HCT116 (cell line): ENCODE results near the gene PDE4C.

Experiments
- CEBPB ChIP-seq: IDR thresholded peaks from 2 replicates; pipeline ENCODE4 v1.6.1; 2012; ENCODE audit warnings: low read depth
- EZH2 ChIP-seq: fragments of 200-600 bp; sonication (generic); IDR thresholded peaks from 2 replicates; pipeline ENCODE4 v1.6.1; 2017; ENCODE audit warnings: antibody characterized with exemption, mixed run types
- EZH2phosphoT487 ChIP-seq: fragments of 200-600 bp; IDR thresholded peaks from 2 replicates; pipeline ENCODE4 v1.6.1; 2018; ENCODE audit warnings: antibody characterized with exemption, borderline replicate concordance
- POLR2A ChIP-seq: IDR thresholded peaks from 2 replicates; pipeline ENCODE4 v1.7.0; 2011; ENCODE audit warnings: borderline replicate concordance; ENCODE audit not compliant: insufficient read depth, insufficient read length; ENCODE audit errors: extremely low read depth
- POLR2AphosphoS5 ChIP-seq: IDR thresholded peaks from 2 replicates; pipeline ENCODE4 v1.6.1; 2011; ENCODE audit warnings: mild to moderate bottlenecking, low read depth, low read length, moderate library complexity
- RAD21 ChIP-seq: IDR thresholded peaks from 2 replicates; pipeline ENCODE4 v1.6.1; 2012; ENCODE audit warnings: low read depth, mild to moderate bottlenecking
- SIN3A ChIP-seq: IDR thresholded peaks from 2 replicates; pipeline ENCODE4 v1.6.1; 2012; ENCODE audit warnings: low read depth
- SRF ChIP-seq: IDR thresholded peaks from 2 replicates; pipeline ENCODE4 v1.6.1; 2012; ENCODE audit warnings: low read depth
- YY1 ChIP-seq: IDR thresholded peaks from 2 replicates; pipeline ENCODE4 v1.6.1; 2011; ENCODE audit warnings: low read length, low read depth, moderate library complexity, mild to moderate bottlenecking; ENCODE audit not compliant: insufficient replicate concordance; ENCODE audit errors: extremely low read depth
- ZNF274 ChIP-seq: fragments of 200-500 bp; sonication (Bioruptor generic); IDR thresholded peaks from 2 replicates; pipeline ENCODE4 v1.6.1; 2014; ENCODE audit warnings: mild to moderate bottlenecking, low read depth, low read length, inconsistent platforms
- TF ChIP-seq, protein P1 (sequence below), 3 experiments: fragments of 200-600 bp in 1 of 3; sonication (generic) in 1 of 3; IDR thresholded peaks in 2 of 3; conservative IDR thresholded peaks in 1 of 3; 2 replicates each; pipeline ENCODE4 v1.5.1; 2012 to 2017; ENCODE audit warnings: low read depth in 2 of 3, low read length in 2 of 3, antibody characterized with exemption in 1 of 3, borderline replicate concordance in 1 of 3, control low read depth in 1 of 3, mild to moderate bottlenecking in 1 of 3, mixed read lengths in 1 of 3, mixed run types in 1 of 3, moderate library complexity in 1 of 3; ENCODE audit not compliant: insufficient read depth in 1 of 3
- TF ChIP-seq, protein P2 (sequence below): IDR thresholded peaks from 2 replicates; pipeline ENCODE4 v1.6.1; 2012
- TF ChIP-seq, protein P3 (sequence below): IDR thresholded peaks from 2 replicates; pipeline ENCODE4 v1.6.1; 2011; ENCODE audit warnings: mild to moderate bottlenecking, low read length, moderate library complexity; ENCODE audit not compliant: insufficient replicate concordance; ENCODE audit errors: extremely low read depth
- TF ChIP-seq, protein P4 (sequence below): IDR thresholded peaks from 2 replicates; pipeline ENCODE4 v1.6.1; 2012

DNA sequence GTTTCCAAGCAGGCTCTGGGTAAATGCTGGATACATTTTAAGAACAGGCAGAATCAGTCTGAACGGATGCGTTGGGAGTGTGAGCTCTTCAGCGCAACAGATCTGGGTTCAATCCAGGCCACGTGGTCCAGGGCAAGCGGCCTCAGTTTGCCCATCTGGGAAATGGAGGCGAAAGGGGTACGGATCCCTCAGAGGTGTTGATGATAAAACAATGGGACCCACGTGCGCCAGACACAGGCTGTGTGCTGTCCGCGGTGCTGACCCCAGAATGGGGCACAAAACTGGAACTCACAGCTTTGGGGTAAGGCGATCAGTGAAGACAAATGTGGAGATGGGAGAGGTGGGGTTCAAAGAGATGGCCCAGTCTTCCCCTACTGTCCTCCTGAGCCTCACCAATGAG is 13.1 kb upstream of the PDE4C start:
- TF ChIP-seq, protein P1, sequence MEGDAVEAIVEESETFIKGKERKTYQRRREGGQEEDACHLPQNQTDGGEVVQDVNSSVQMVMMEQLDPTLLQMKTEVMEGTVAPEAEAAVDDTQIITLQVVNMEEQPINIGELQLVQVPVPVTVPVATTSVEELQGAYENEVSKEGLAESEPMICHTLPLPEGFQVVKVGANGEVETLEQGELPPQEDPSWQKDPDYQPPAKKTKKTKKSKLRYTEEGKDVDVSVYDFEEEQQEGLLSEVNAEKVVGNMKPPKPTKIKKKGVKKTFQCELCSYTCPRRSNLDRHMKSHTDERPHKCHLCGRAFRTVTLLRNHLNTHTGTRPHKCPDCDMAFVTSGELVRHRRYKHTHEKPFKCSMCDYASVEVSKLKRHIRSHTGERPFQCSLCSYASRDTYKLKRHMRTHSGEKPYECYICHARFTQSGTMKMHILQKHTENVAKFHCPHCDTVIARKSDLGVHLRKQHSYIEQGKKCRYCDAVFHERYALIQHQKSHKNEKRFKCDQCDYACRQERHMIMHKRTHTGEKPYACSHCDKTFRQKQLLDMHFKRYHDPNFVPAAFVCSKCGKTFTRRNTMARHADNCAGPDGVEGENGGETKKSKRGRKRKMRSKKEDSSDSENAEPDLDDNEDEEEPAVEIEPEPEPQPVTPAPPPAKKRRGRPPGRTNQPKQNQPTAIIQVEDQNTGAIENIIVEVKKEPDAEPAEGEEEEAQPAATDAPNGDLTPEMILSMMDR (IDR thresholded peaks at IDR 0.05 in 2 of 3, conservative IDR thresholded peaks at IDR 0.05 in 1 of 3; ENCODE audit: borderline replicate concordance in 1 of 3, insufficient read depth in 1 of 3, low read depth in 2 of 3, low read length in 2 of 3), result no peak
- TF ChIP-seq POLR2A (no peak), POLR2AphosphoS5 (no peak), YY1 (no peak), ZNF274 (no peak), EZH2phosphoT487 (no peak), EZH2 (no peak), SRF (no peak), SIN3A (0 out of 2 replicates have a peak, but pooled peaks have one; percentile 39), RAD21 (no peak), CEBPB (no peak)
- TF ChIP-seq, protein P2, sequence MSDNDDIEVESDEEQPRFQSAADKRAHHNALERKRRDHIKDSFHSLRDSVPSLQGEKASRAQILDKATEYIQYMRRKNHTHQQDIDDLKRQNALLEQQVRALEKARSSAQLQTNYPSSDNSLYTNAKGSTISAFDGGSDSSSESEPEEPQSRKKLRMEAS, result peak; percentile 82
- TF ChIP-seq, protein P3, sequence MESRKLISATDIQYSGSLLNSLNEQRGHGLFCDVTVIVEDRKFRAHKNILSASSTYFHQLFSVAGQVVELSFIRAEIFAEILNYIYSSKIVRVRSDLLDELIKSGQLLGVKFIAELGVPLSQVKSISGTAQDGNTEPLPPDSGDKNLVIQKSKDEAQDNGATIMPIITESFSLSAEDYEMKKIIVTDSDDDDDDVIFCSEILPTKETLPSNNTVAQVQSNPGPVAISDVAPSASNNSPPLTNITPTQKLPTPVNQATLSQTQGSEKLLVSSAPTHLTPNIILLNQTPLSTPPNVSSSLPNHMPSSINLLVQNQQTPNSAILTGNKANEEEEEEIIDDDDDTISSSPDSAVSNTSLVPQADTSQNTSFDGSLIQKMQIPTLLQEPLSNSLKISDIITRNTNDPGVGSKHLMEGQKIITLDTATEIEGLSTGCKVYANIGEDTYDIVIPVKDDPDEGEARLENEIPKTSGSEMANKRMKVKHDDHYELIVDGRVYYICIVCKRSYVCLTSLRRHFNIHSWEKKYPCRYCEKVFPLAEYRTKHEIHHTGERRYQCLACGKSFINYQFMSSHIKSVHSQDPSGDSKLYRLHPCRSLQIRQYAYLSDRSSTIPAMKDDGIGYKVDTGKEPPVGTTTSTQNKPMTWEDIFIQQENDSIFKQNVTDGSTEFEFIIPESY, result no peak
- TF ChIP-seq, protein P4, sequence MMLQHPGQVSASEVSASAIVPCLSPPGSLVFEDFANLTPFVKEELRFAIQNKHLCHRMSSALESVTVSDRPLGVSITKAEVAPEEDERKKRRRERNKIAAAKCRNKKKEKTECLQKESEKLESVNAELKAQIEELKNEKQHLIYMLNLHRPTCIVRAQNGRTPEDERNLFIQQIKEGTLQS, result no peak
